Kidney (tissue), 14 donors: ENCODE data around the gene QKI. TPM values are rescaled to one million over a fixed set of nuclear protein-coding genes. Genes with fewer than 3 reads are reported as not detected.

Experiments
- DNase-seq, 5 donors: peaks; one replicate each; pipeline ENCODE4 v3.0.0-alpha.2; 2013 to 2020
- FAIRE-seq: peaks from 2 replicates; lab custom pipeline; 2012; peaks lifted over from hg19 to GRCh38; lab: Jason Lieb, UNC
- H3K27ac ChIP-seq, 2 donors: one replicate each; pipeline ENCODE4 v1.7.0; 2013; ENCODE audit warnings: low read depth in 2 of 2, low read length in 2 of 2, inconsistent platforms in 1 of 2
- H3K27me3 ChIP-seq: one replicate; pipeline ENCODE4 v1.7.1; 2013; ENCODE audit warnings: low read length, inconsistent platforms; ENCODE audit not compliant: control insufficient read depth, insufficient read depth
- H3K36me3 ChIP-seq, 3 donors: one replicate each; pipeline versions ENCODE4 v1.7.0 to v1.7.1; 2013; ENCODE audit warnings: low read length in 3 of 3, control low read depth in 1 of 3, inconsistent platforms in 1 of 3; ENCODE audit not compliant: insufficient read depth in 3 of 3, control insufficient read depth in 2 of 3
- H3K4me1 ChIP-seq, 3 donors: one replicate each; pipeline versions ENCODE4 v1.7.0 to v1.7.1; 2013; ENCODE audit warnings: low read length in 3 of 3, inconsistent platforms in 1 of 3, low read depth in 1 of 3; ENCODE audit not compliant: control insufficient read depth in 2 of 3, insufficient read depth in 2 of 3
- H3K4me3 ChIP-seq, 3 donors: one replicate each; pipeline versions ENCODE4 v1.7.0 to v1.8.1; 2013; ENCODE audit warnings: low read length in 3 of 3, control low read depth in 1 of 3, inconsistent platforms in 1 of 3
- H3K9ac ChIP-seq, 3 donors: one replicate each; pipeline versions ENCODE4 v1.7.0 to v1.7.1; 2013; ENCODE audit warnings: low read length in 3 of 3, control low read depth in 1 of 3, inconsistent platforms in 1 of 3
- H3K9me3 ChIP-seq, 3 donors: one replicate each; pipeline versions ENCODE4 v1.7.0 to v1.7.1; 2013; ENCODE audit warnings: low read length in 3 of 3, control low read depth in 1 of 3, inconsistent platforms in 1 of 3; ENCODE audit not compliant: control insufficient read depth in 2 of 3, insufficient read depth in 1 of 3
- intact Hi-C: fragments of 100-400 bp; cut with DNase I; formaldehyde crosslinking; loops from one replicate; pipeline ENCODE4 v1.11.1; 2022
- polyA plus RNA-seq: library from polyadenylated mRNA; stranded (reverse); fragments of 350-450 nt; fragmentation: Illumina TruSeq; extraction: RNeasy Lipid Tissue Mini Kit (QIAGEN cat#74804); gene quantifications from one replicate; pipeline ENCODE4 v1.2.3, GENCODE V29; 2014; ENCODE audit warnings: low read depth, low replicate concordance; ENCODE audit not compliant: insufficient read depth
- total RNA-seq: library from RNA; stranded (reverse); fragmentation: NEBNext Ultra II Directional; extraction: Animal tissue kit (Norgen Biotek cat#: 25700); gene quantifications from one replicate; pipeline ENCODE4 v1.2.1, GENCODE V29; 2021
- TF ChIP-seq, protein P1 (sequence below): IDR thresholded peaks from 3 replicates; pipeline ENCODE4 v1.5.1; 2012; ENCODE audit warnings: mild to moderate bottlenecking, moderate library complexity, borderline replicate concordance; ENCODE audit not compliant: insufficient read depth; ENCODE audit errors: extremely low read depth
- donor health status: control.
- donor health status: control.
- donor health status: control.
- donor health status: control.
- donor health status: control.
- donor health status: DM: yes; HTN: yes; CAD: no.
- donor health status: Normal renal cell carcinoma (clear cell type).

The QKI gene
- total and polyA plus RNA-seq, 2 donors from 2014 or later, result 17.6 to 121 TPM

DNA sequence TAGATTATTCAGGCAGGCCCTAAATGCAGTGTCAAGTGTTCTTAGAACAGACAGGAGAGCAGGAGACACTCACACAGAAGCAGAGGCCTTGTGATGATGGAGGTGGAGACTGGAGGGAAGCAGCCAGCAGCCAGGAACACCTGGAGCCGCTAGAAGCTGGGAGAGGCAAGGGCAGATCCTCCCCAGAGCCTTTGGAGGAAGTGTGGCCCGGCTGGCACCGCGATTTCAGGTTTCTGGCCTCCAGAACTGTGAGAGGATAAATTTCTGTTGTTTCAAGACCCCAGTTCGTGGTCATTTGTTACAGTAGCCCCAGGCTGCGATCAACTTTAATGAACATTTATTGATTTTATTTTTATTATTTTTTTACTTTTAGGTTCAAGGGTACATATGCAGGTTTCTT lies 203.0 kb downstream of the QKI start:
- no peak overlapping the region for H3K9ac ChIP-seq
- no peaks in the 10 kb centered on the region for H3K4me1 ChIP-seq
- intact Hi-C loops, result no loop called here
- no peaks in the 10 kb centered on the region for H3K36me3 ChIP-seq
- no peak for DNase-seq
- H3K4me3 ChIP-seq, result no peak overlapping the region
- TF ChIP-seq, protein P1, sequence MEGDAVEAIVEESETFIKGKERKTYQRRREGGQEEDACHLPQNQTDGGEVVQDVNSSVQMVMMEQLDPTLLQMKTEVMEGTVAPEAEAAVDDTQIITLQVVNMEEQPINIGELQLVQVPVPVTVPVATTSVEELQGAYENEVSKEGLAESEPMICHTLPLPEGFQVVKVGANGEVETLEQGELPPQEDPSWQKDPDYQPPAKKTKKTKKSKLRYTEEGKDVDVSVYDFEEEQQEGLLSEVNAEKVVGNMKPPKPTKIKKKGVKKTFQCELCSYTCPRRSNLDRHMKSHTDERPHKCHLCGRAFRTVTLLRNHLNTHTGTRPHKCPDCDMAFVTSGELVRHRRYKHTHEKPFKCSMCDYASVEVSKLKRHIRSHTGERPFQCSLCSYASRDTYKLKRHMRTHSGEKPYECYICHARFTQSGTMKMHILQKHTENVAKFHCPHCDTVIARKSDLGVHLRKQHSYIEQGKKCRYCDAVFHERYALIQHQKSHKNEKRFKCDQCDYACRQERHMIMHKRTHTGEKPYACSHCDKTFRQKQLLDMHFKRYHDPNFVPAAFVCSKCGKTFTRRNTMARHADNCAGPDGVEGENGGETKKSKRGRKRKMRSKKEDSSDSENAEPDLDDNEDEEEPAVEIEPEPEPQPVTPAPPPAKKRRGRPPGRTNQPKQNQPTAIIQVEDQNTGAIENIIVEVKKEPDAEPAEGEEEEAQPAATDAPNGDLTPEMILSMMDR, result no peak
- H3K27me3 ChIP-seq, result no peaks in the 10 kb centered on the region
- no peak for FAIRE-seq
- H3K9me3 ChIP-seq, result no peaks in the 10 kb centered on the region
- no peak overlapping the region for H3K27ac ChIP-seq

DNA sequence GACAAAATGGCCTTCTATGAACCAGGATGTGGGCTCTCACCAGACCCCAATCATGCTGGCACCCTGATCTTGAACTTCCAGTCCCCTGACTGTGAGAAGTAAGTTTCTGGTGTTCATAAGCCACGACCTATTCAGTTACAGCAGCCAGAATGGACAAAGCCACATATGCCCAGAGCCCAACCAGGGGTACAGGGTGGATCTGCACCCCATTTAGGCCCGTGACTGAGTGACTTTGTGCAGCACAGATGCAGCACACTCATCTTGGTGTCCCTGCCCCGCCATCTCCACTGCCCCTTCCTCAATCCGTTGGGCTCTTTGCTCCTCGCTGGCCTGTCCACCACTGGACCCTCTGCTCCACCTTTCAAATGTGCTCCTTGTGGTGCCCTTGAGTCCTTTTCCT lies 205.6 kb downstream of the QKI start:
- TF ChIP-seq, protein P1, result no peak
- FAIRE-seq (no peak), DNase-seq (no peak)
- Histone ChIP-seq H3K9me3 (no peaks in the 10 kb centered on the region), H3K9ac (no peak overlapping the region), H3K4me3 (no peak overlapping the region), H3K27me3 (no peaks in the 10 kb centered on the region), H3K4me1 (no peaks in the 10 kb centered on the region), H3K36me3 (no peaks in the 10 kb centered on the region), H3K27ac (no peak overlapping the region)
- intact Hi-C loops, result no loop called here

DNA sequence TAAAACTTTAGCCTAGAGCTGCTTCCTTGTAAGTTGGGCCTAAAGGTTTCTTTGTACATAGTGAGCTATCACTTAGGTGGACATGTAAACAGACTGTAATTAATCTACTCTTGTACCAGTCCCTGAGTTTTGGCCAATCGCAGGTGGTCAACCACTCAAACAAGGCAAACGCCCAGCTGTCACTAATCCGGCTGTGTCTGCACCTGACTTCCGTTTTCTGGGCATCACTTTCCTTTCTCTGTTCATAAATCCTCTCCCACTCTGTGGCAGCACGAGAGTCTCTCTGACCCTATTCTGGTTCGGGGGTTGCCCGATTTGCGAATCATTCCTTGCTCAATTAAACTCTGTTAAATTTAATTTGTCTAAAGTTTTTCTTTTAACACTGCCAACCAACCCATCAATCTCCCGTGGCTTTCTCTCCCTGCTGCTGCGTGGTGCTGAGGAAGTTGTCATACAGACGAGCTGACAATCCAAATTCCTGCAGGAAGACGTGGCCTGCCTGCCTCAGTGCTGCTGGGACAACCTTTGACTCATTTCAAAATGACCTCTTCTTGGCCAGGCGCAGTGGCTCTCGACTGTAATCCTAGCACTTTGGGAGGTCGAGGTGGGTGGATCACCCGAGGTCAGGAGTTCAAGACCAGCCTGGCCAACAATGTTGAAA lies 206.3 kb downstream of the QKI start:
- TF ChIP-seq, protein P1, result no peak
- Histone ChIP-seq H3K36me3 (no peaks in the 10 kb centered on the region), H3K27ac (no peak overlapping the region), H3K9ac (no peak overlapping the region), H3K4me3 (no peak overlapping the region), H3K4me1 (no peaks in the 10 kb centered on the region), H3K27me3 (no peaks in the 10 kb centered on the region), H3K9me3 (no peaks in the 10 kb centered on the region)
- FAIRE-seq (no peak), DNase-seq (peak in 2 of 5 donors; percentile 10 to 40)
- intact Hi-C loops, result no loop called here

DNA sequence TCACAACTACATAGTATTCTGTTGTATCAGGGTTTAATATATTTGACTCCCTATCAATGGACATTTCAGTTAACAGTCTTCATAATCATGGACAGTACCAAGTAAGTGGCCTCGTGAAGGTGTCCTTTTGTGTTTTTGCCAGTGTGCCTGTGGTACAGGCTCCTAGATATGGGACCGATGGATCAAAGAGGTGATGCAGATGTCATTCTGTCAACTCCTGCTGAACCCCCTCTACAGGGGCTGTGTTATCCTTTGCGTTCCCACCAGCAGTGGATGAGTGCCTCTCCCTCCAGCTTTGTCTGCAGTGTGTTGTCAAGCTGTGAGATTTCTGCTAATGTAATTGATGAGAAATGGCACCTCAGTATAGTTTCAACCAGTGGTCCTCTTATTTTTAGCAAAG lies 210.7 kb downstream of the QKI start:
- intact Hi-C loops, result no loop called here
- TF ChIP-seq, protein P1, result no peak
- Histone ChIP-seq H3K4me3 (no peak overlapping the region), H3K27me3 (no peaks in the 10 kb centered on the region), H3K36me3 (no peaks in the 10 kb centered on the region), H3K9me3 (no peaks in the 10 kb centered on the region), H3K27ac (no peak overlapping the region), H3K9ac (no peak overlapping the region), H3K4me1 (no peaks in the 10 kb centered on the region)
- DNase-seq (no peak), FAIRE-seq (no peak)
